Upper lobe of left lung (tissue), 4 donors: ENCODE measurements around the gene EPGN.

Source experiments
- CTCF ChIP-seq, 6 experiments: fragments of 450-650 bp in 4 of 6; fragments of 200-600 bp in 2 of 6; sonication (generic) in 2 of 6; IDR thresholded peaks; one replicate each; pipeline ENCODE4 v1.5.1; 2016 to 2019; ENCODE audit warnings: antibody characterized with exemption in 6 of 6
- EP300 ChIP-seq, 4 donors: sonication (generic); formaldehyde crosslinking; IDR thresholded peaks; one replicate each; pipeline ENCODE4 v1.5.1; 2017; ENCODE audit warnings: antibody characterized with exemption in 4 of 4, control low read depth in 2 of 4
- POLR2A ChIP-seq, 4 donors: fragments of 450-650 bp; IDR thresholded peaks; one replicate each; pipeline ENCODE4 v1.5.1; 2016 to 2017; ENCODE audit warnings: antibody characterized with exemption in 4 of 4, mild to moderate bottlenecking in 2 of 4

- TF ChIP-seq POLR2A (IDR thresholded peaks at IDR 0.05) (no peak), CTCF (IDR thresholded peaks at IDR 0.05) (no peak), EP300 (IDR thresholded peaks at IDR 0.05) (no peak)
These were observed 21.0 kb downstream of the EPGN start for GRCh38 chr4:74329307-74329706.
